Transverse colon (tissue), 4 donors: ENCODE measurements around the gene C1QL4.

Source experiments
- POLR2A ChIP-seq: fragments of 450-650 bp; IDR thresholded peaks from one replicate; pipeline ENCODE4 v1.6.1; 2016; ENCODE audit warnings: antibody characterized with exemption, mild to moderate bottlenecking, moderate library complexity
- POLR2AphosphoS5 ChIP-seq, 3 donors: sonication (generic); formaldehyde crosslinking; IDR thresholded peaks; one replicate each; pipeline ENCODE4 v1.6.1; 2016; ENCODE audit warnings: antibody characterized with exemption in 3 of 3
- TF ChIP-seq, protein P1 (sequence below), 5 experiments: fragments of 200-600 bp in 3 of 5; fragments of 450-650 bp in 2 of 5; sonication (generic) in 3 of 5; IDR thresholded peaks; 1 replicate in 2 of 5; 2 replicates in 3 of 5; pipeline ENCODE4 v1.5.1; 2016 to 2017; ENCODE audit warnings: antibody characterized with exemption in 5 of 5, inconsistent platforms in 3 of 5, mild to moderate bottlenecking in 2 of 5, moderate library complexity in 1 of 5

DNA sequence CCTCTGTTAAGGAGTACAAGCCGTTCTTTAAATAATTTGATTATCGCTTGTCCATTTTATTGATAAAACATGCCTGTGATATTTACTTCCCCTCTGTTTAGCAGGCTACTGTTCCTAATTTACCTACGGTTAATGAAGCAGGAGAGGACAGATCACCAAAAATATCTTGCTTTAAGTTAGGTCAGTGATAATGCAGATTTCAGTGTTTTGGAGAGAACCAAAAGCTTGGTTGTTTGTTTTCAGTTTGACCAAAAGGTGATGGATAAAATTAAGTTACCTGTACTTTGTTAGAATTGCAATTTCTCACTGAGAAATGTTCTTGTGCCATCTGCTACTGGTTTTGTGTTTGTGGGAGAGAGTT lies 31.2 kb upstream of the C1QL4 start:
- TF ChIP-seq, protein P1, sequence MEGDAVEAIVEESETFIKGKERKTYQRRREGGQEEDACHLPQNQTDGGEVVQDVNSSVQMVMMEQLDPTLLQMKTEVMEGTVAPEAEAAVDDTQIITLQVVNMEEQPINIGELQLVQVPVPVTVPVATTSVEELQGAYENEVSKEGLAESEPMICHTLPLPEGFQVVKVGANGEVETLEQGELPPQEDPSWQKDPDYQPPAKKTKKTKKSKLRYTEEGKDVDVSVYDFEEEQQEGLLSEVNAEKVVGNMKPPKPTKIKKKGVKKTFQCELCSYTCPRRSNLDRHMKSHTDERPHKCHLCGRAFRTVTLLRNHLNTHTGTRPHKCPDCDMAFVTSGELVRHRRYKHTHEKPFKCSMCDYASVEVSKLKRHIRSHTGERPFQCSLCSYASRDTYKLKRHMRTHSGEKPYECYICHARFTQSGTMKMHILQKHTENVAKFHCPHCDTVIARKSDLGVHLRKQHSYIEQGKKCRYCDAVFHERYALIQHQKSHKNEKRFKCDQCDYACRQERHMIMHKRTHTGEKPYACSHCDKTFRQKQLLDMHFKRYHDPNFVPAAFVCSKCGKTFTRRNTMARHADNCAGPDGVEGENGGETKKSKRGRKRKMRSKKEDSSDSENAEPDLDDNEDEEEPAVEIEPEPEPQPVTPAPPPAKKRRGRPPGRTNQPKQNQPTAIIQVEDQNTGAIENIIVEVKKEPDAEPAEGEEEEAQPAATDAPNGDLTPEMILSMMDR (IDR thresholded peaks at IDR 0.05), result no peak
- TF ChIP-seq POLR2AphosphoS5 (IDR thresholded peaks at IDR 0.05) (no peak), POLR2A (no peak)
